ENCODE measurements around the gene KCNJ15. TPM values are rescaled to one million over a fixed set of nuclear protein-coding genes. Genes with fewer than 3 reads are reported as not detected.
A peak's percentile ranks its signal among the peaks of the same experiment; 100 is the strongest.

KCNJ15 gene
- total RNA-seq, 1 donor = 10.1 TPM

DNA sequence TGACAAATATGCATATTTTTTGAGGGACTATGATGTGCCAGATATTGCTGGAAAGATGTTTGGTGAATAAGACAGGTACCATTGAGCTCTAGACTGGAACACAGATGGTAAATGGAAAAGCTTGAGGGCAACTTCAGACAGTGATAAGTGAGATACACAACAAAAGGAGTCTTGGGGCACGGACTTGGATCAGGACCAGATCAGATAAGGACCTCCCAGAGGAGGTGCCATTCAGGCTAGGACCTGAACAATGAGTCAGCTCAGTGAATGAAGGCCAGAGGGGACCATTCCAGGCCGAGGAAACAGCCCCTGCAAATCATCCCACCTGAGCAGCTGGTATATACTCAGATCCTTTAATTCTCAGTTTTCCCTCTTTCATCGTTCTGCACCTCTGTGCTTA lies 1.8 kb upstream of the KCNJ15 start:
- Histone ChIP-seq H2AFZ (ENCODE audit: low read length) (no peak overlapping the region), H3K79me2 (ENCODE audit: insufficient read depth, low read length) (no peaks in the 10 kb centered on the region), H3K36me3 (ENCODE audit: insufficient read depth, low read length) (no peaks in the 10 kb centered on the region), H3K27me3 (ENCODE audit: insufficient read depth, low read length) (no peaks in the 10 kb centered on the region), H4K20me1 (ENCODE audit: insufficient read depth, low read length) (no peaks in the 10 kb centered on the region), H3K4me2 (ENCODE audit: insufficient read depth, low read length) (no peak overlapping the region), H3K4me1 (ENCODE audit: insufficient read depth, low read length) (peaks cover 15% of the 10 kb centered on the region), H3K4me3 (ENCODE audit: insufficient read depth, low read length) (no peak overlapping the region), H3K9me3 (ENCODE audit: low read depth, low read length) (no peaks in the 10 kb centered on the region), H3K27ac (ENCODE audit: low read depth, low read length) (no peak overlapping the region)
- DNase-seq (ENCODE audit: insufficient read length, low spot score, missing footprints) = no peak
- TF ChIP-seq, protein P1, sequence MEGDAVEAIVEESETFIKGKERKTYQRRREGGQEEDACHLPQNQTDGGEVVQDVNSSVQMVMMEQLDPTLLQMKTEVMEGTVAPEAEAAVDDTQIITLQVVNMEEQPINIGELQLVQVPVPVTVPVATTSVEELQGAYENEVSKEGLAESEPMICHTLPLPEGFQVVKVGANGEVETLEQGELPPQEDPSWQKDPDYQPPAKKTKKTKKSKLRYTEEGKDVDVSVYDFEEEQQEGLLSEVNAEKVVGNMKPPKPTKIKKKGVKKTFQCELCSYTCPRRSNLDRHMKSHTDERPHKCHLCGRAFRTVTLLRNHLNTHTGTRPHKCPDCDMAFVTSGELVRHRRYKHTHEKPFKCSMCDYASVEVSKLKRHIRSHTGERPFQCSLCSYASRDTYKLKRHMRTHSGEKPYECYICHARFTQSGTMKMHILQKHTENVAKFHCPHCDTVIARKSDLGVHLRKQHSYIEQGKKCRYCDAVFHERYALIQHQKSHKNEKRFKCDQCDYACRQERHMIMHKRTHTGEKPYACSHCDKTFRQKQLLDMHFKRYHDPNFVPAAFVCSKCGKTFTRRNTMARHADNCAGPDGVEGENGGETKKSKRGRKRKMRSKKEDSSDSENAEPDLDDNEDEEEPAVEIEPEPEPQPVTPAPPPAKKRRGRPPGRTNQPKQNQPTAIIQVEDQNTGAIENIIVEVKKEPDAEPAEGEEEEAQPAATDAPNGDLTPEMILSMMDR (IDR thresholded peaks at IDR 0.05; ENCODE audit: extremely low read depth, low read depth, low read length) = no peak

DNA sequence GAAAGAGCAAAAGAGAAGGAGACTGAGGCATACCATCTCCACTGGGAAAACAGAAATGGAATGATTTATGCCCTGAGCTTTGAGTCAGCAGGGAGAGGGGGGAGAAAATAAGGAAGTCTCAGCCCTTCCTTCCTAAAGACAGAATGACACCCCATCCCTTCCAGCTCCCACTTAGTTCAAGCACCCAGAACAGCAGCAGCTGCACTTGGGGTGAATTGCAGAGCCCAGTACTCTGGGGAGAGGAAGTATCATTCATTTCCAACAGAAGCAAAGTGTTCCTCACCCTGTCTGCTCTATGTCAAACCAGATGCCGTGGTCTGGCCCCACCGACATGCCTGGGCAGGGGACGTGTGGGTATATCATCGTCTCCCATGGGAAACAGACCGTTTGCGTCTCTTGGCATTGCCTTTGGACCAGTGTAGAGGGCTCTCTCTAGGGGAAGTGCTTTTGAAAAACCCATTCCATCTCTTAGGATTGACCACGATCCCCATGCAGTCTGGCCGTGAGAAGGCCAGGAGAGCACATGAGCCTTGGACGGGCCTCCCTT lies 1.1 kb upstream of the KCNJ15 start:
- Histone ChIP-seq H4K20me1 (ENCODE audit: insufficient read depth, low read length) (no peaks in the 10 kb centered on the region), H3K79me2 (ENCODE audit: insufficient read depth, low read length) (no peaks in the 10 kb centered on the region), H3K27me3 (ENCODE audit: insufficient read depth, low read length) (no peaks in the 10 kb centered on the region), H2AFZ (ENCODE audit: low read length) (no peak overlapping the region), H3K4me2 (ENCODE audit: insufficient read depth, low read length) (no peak overlapping the region), H3K27ac (ENCODE audit: low read depth, low read length) (no peak overlapping the region), H3K36me3 (ENCODE audit: insufficient read depth, low read length) (no peaks in the 10 kb centered on the region), H3K9me3 (ENCODE audit: low read depth, low read length) (no peaks in the 10 kb centered on the region), H3K4me3 (ENCODE audit: insufficient read depth, low read length) (no peak overlapping the region), H3K4me1 (ENCODE audit: insufficient read depth, low read length) (peaks cover 19% of the 10 kb centered on the region)
- DNase-seq (ENCODE audit: insufficient read length, low spot score, missing footprints) = peak; percentile 62
- TF ChIP-seq, protein P1 (IDR thresholded peaks at IDR 0.05; ENCODE audit: extremely low read depth, low read depth, low read length) = no peak

GRCh38 chr21:38257667-38258066 lies 876 bp downstream of the KCNJ15 start:
- H3K4me1 ChIP-seq (ENCODE audit: insufficient read depth, low read length) = peaks cover 31% of the 10 kb centered on the region
- no peaks in the 10 kb centered on the region for H3K27me3 ChIP-seq (ENCODE audit: insufficient read depth, low read length)
- DNase-seq (ENCODE audit: insufficient read length, low spot score, missing footprints) = no peak
- no peaks in the 10 kb centered on the region for H3K79me2 ChIP-seq (ENCODE audit: insufficient read depth, low read length)
- H4K20me1 ChIP-seq (ENCODE audit: insufficient read depth, low read length) = no peaks in the 10 kb centered on the region
- H3K36me3 ChIP-seq (ENCODE audit: insufficient read depth, low read length) = no peaks in the 10 kb centered on the region
- H2AFZ ChIP-seq (ENCODE audit: low read length) = no peak overlapping the region
- H3K4me3 ChIP-seq (ENCODE audit: insufficient read depth, low read length) = no peak overlapping the region
- no peaks in the 10 kb centered on the region for H3K9me3 ChIP-seq (ENCODE audit: low read depth, low read length)
- no peak overlapping the region for H3K27ac ChIP-seq (ENCODE audit: low read depth, low read length)
- H3K4me2 ChIP-seq (ENCODE audit: insufficient read depth, low read length) = no peak overlapping the region
- TF ChIP-seq, protein P1 (IDR thresholded peaks at IDR 0.05; ENCODE audit: extremely low read depth, low read depth, low read length) = no peak

- H3K79me2 ChIP-seq (ENCODE audit: insufficient read depth, low read length) = no peaks in the 10 kb centered on the region
- H3K27ac ChIP-seq (ENCODE audit: low read depth, low read length) = peak overlapping the region; percentile 89
- no peaks in the 10 kb centered on the region for H3K36me3 ChIP-seq (ENCODE audit: insufficient read depth, low read length)
- H3K27me3 ChIP-seq (ENCODE audit: insufficient read depth, low read length) = no peaks in the 10 kb centered on the region
- peaks cover 42% of the 10 kb centered on the region for H3K4me1 ChIP-seq (ENCODE audit: insufficient read depth, low read length)
- H3K4me3 ChIP-seq (ENCODE audit: insufficient read depth, low read length) = peak overlapping the region; percentile 12
- no peaks in the 10 kb centered on the region for H4K20me1 ChIP-seq (ENCODE audit: insufficient read depth, low read length)
- H3K9me3 ChIP-seq (ENCODE audit: low read depth, low read length) = no peaks in the 10 kb centered on the region
- H2AFZ ChIP-seq (ENCODE audit: low read length) = no peak overlapping the region
- peak; percentile 63 for DNase-seq (ENCODE audit: insufficient read length, low spot score, missing footprints)
- TF ChIP-seq, protein P1 (IDR thresholded peaks at IDR 0.05; ENCODE audit: extremely low read depth, low read depth, low read length) = no peak
- peak overlapping the region; percentile 43 for H3K4me2 ChIP-seq (ENCODE audit: insufficient read depth, low read length)
Measured at GRCh38 chr21:38258521-38259485, 2.0 kb downstream of the KCNJ15 start.

Data from osteoblast (primary cell).